Central memory CD8-positive, alpha-beta T cell (primary cell): Measurements from ENCODE around the gene CTXN1.

Experiments used
- ATAC-seq: fragments of 150-1000 bp; cut with Tn5 transposase; replicated peaks from 2 replicates; pipeline ENCODE4 v1.10.0; 2022; ENCODE audit warnings: mild to moderate bottlenecking, moderate FRiP score, moderate number of reproducible peaks; ENCODE audit not compliant: poor library complexity, severe bottlenecking; ENCODE audit errors: extremely low read depth
- DNase-seq, 2 donors: peaks; one replicate each; pipeline ENCODE4 v3.0.0; 2021; ENCODE audit warnings: low spot score in 2 of 2
- H3K27ac Mint-ChIP-seq: one replicate; pipeline ENCODE4 v1.8.0; 2022; ENCODE audit warnings: low read depth, mild to moderate bottlenecking, moderate library complexity, mixed read lengths
- H3K27me3 Mint-ChIP-seq: one replicate; pipeline ENCODE4 v1.8.0; 2022; ENCODE audit warnings: mixed read lengths
- H3K36me3 Mint-ChIP-seq: one replicate; pipeline ENCODE4 v1.8.0; 2022; ENCODE audit warnings: mild to moderate bottlenecking, moderate library complexity, mixed read lengths; ENCODE audit not compliant: insufficient read depth
- H3K4me1 Mint-ChIP-seq: one replicate; pipeline ENCODE4 v1.8.0; 2022; ENCODE audit warnings: mixed read lengths
- H3K4me3 Mint-ChIP-seq: one replicate; pipeline ENCODE4 v1.8.0; 2022; ENCODE audit warnings: mild to moderate bottlenecking, moderate library complexity, mixed read lengths
- H3K9me3 Mint-ChIP-seq: one replicate; pipeline ENCODE4 v1.8.0; 2022; ENCODE audit warnings: mixed read lengths

CTXN1 gene

DNA sequence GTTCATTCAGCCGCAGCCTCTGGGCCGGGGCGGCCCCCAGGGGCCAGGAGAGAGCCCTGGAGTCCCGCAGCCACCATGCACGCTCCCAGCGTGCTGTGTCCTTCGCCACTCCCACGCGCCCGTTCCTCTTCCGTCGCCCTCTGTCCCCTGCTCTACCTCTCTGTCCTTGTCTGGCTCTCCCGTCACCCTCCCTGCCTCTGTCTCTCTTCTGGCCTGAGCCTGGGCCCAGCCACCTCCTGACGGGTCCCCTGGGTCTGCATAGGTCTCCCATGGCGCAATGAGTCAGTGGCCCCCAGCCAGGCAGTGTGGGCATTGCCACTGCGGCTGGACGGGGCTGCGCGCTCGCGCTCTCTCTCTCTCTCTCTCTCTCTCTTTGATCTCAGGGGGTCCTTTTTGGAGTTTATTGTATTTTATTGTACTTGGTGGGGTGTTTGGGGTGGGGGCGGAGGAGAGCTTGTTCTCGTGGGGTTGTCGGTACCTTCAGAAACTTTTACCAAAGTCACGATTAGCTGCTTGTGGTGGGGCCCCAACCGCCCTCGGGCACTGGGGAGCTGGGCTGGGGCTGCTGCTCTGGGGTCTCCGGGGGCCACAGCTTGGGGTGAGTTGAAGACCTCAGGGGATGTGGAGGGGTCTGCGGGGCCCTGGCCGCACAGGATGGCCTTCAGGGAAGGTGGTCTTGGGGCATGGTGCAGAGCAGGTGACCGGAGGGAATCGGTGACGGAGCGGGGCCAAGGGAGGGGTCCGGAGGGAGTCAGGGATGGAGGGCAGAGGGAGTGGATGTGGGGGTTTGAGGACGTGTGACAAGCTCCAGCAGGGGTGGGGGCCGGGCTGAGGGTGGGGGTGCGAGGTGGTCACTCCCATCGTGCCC, 13.0 kb downstream of the CTXN1 start:
- Mint-ChIP-seq H3K27ac (peak overlapping the region; percentile 23), H3K4me3 (no peak overlapping the region), H3K36me3 (peaks cover 27% of the 10 kb centered on the region), H3K4me1 (peaks cover 15% of the 10 kb centered on the region), H3K9me3 (no peaks in the 10 kb centered on the region), H3K27me3 (peaks cover 12% of the 10 kb centered on the region)
- ATAC-seq, result no peak
- DNase-seq, result no peak

GRCh38 chr19:7912144-7912696, 13.7 kb downstream of the CTXN1 start:
- H3K36me3 Mint-ChIP-seq, result peaks cover 28% of the 10 kb centered on the region
- H3K9me3 Mint-ChIP-seq, result no peaks in the 10 kb centered on the region
- ATAC-seq (no peak), DNase-seq (no peak)
- peaks cover 16% of the 10 kb centered on the region for H3K4me1 Mint-ChIP-seq
- no peak overlapping the region for H3K27ac Mint-ChIP-seq
- no peak overlapping the region for H3K4me3 Mint-ChIP-seq
- H3K27me3 Mint-ChIP-seq, result peaks cover 12% of the 10 kb centered on the region

DNA sequence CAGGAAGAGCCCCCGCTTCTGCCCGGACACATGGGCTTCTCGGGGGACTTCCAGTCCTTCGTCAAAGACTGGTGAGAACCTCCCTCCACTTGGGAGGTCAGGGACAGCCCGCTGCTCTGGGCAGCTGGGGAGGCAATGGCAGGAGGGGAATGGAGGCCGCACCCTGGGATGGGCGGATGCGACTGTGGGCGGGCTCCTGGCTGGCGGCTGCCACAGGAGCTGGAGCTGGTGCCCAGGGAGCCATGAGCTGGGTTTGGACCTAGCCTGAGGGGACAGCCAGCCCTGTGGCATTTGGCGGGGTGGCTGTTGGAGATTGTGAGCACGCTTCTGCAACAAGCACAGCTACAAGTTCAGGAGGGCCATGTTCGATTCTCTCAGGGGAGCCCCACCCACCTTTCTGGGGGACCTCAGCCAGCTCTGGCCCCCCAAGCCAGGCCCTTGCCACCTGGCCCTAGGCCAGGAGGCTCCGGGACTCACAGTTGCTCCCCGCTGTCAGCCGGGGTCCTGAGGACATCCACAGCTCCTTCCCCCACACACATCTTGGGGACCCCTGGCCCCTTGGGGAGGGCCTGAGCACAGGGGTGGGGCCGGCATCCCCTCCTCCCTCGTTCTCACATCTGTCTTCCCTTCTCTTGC, 14.3 kb downstream of the CTXN1 start:
- Mint-ChIP-seq H3K9me3 (no peaks in the 10 kb centered on the region), H3K27me3 (peaks cover 12% of the 10 kb centered on the region), H3K4me3 (no peak overlapping the region), H3K36me3 (peaks cover 27% of the 10 kb centered on the region), H3K4me1 (peaks cover 18% of the 10 kb centered on the region), H3K27ac (no peak overlapping the region)
- no peak for ATAC-seq
- DNase-seq, result no peak

GRCh38 chr19:7910321-7911161, 15.4 kb downstream of the CTXN1 start:
- ATAC-seq, result no peak
- Mint-ChIP-seq H3K27ac (no peak overlapping the region), H3K27me3 (peaks cover 8% of the 10 kb centered on the region), H3K4me3 (no peak overlapping the region), H3K4me1 (peaks cover 19% of the 10 kb centered on the region), H3K9me3 (no peaks in the 10 kb centered on the region), H3K36me3 (peaks cover 32% of the 10 kb centered on the region)
- DNase-seq, result no peak

DNA sequence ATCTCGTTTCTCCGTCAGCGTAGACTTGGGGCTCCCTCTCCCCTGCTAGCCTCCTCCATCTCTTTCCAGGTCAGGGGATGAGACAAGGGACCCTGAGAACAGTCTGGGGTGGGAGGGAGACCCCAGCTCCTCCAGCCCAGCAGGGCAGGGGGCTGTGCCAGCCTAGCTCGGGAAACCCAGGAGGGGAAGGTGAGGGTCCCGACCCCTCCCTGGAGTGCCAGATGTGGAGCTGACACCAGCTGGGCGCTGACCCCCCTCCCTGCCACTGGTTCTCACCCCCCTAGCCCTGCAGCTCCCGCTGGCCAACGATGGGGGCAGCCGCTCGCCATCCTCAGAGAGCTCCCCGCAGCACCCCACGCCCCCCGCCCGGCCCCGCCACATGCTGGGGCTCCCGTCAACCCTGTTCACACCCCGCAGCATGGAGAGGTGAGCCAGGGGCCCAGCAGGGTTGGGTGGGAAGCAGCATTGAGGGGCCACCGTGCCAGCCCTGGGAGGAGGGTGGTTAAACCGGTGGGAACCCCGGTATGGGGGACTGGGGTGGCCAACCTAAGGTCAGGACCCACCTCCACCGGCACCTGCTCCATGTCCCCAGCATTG, 16.4 kb downstream of the CTXN1 start:
- peaks cover 27% of the 10 kb centered on the region for H3K4me1 Mint-ChIP-seq
- H3K4me3 Mint-ChIP-seq, result no peak overlapping the region
- peaks cover 34% of the 10 kb centered on the region for H3K36me3 Mint-ChIP-seq
- H3K9me3 Mint-ChIP-seq, result no peaks in the 10 kb centered on the region
- DNase-seq (no peak), ATAC-seq (no peak)
- H3K27me3 Mint-ChIP-seq, result no peaks in the 10 kb centered on the region
- no peak overlapping the region for H3K27ac Mint-ChIP-seq

DNA sequence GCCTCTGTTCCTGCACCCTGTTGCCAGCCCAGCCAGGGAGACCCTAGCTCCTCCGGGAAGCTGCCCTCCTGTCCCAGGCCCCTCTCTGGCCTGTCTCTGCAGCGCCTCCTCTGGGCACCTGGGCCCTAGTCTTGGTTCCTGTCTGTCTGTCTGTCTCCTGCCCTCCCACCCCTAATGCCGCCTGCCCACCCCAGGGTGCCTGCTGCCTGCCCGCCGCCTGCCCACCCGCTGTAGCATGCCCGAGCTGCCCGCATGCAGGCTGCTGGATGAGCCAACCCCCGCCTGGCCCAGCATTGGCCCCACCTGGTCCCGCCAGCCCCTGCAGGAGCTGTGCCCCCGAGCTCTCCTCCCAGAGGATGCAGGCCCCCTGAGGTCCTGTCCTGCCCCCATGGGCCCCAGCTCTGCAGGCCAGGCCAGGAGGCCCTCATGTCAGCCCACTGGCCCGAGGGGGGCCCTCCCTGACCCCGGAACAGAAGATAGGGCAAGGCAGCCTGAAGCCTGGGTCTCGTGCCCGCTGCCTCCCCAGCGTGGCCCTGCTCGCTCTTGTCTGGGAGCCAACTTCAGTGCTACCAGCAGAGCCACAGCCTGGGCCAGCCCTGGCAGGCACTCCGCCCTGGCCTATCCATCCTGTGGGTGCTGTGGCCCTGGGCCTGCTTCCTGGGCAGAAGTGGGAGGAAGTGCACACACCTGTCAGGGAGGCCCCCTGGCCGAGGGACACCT, 17.0 kb downstream of the CTXN1 start:
- no peak overlapping the region for H3K4me3 Mint-ChIP-seq
- peaks cover 36% of the 10 kb centered on the region for H3K36me3 Mint-ChIP-seq
- H3K27me3 Mint-ChIP-seq, result no peaks in the 10 kb centered on the region

GRCh38 chr19:7908078-7908699, 17.7 kb downstream of the CTXN1 start:
- H3K4me1 Mint-ChIP-seq, result peaks cover 36% of the 10 kb centered on the region
- no peak overlapping the region for H3K4me3 Mint-ChIP-seq
- no peaks in the 10 kb centered on the region for H3K9me3 Mint-ChIP-seq
- H3K27me3 Mint-ChIP-seq, result no peaks in the 10 kb centered on the region
- peaks cover 42% of the 10 kb centered on the region for H3K36me3 Mint-ChIP-seq
- DNase-seq (no peak), ATAC-seq (no peak)
- H3K27ac Mint-ChIP-seq, result peak overlapping the region; percentile 76

More for the DNA sequence above, 17.0 kb downstream of the CTXN1 start:
- no peak for DNase-seq
- Mint-ChIP-seq H3K27ac (no peak overlapping the region), H3K4me1 (peaks cover 30% of the 10 kb centered on the region), H3K9me3 (no peaks in the 10 kb centered on the region)
- no peak for ATAC-seq

DNA sequence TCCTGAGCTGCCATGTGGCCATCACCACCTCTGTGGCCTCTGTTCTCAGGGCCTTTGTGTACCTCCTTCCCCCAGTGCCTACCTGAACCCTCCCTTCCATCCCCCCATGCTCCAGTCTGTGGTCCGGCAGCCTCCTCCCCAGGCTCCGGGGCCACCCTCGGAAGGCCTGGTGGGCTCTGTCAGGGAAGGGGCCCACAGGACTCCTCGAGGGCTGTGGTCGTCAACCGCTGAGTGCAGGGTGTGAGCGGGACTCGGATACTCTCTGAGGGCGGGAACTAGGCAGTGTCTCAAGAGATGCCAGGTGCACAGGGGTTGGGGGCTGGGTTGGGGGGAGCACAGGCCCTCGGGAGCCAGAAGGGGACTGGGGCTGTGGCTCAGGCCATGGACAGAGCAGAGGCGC, 18.4 kb downstream of the CTXN1 start:
- peaks cover 42% of the 10 kb centered on the region for H3K4me1 Mint-ChIP-seq
- ATAC-seq, result no peak

DNA sequence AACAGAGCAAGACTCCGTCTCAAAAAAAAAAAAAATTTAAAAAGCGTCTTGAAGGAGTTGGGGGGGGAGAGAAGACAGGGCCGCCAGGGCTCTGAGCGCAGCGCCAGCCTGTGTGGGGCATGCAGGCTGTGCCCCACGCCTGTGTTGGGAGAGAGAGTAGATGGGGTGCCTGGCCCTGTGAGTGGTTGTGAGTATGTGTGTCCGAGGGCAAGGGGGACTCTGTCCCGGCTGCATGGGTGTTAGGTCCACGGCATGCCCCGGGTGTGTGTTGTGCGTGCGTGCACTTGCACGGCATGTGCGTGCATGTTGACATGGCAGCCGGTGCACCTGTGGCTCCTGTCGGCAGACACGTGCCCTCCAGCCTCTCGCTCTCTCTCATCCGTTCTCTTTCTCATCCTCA, 18.8 kb downstream of the CTXN1 start:
- no peaks in the 10 kb centered on the region for H3K27me3 Mint-ChIP-seq
- H3K36me3 Mint-ChIP-seq, result peaks cover 42% of the 10 kb centered on the region
- no peak for DNase-seq
- H3K4me1 Mint-ChIP-seq, result peaks cover 42% of the 10 kb centered on the region
- H3K9me3 Mint-ChIP-seq, result no peaks in the 10 kb centered on the region
- H3K27ac Mint-ChIP-seq, result peak overlapping the region; percentile 62
- H3K4me3 Mint-ChIP-seq, result no peak overlapping the region
- ATAC-seq, result no peak

More for the DNA sequence above, 18.4 kb downstream of the CTXN1 start:
- no peak overlapping the region for H3K4me3 Mint-ChIP-seq
- DNase-seq, result no peak
- no peaks in the 10 kb centered on the region for H3K27me3 Mint-ChIP-seq
- peak overlapping the region; percentile 76 for H3K27ac Mint-ChIP-seq
- H3K9me3 Mint-ChIP-seq, result no peaks in the 10 kb centered on the region
- peaks cover 42% of the 10 kb centered on the region for H3K36me3 Mint-ChIP-seq

- Mint-ChIP-seq H3K9me3 (no peaks in the 10 kb centered on the region), H3K4me3 (peak overlapping the region; percentile 83), H3K4me1 (peaks cover 42% of the 10 kb centered on the region), H3K27ac (peak overlapping the region; percentile 98), H3K36me3 (peaks cover 33% of the 10 kb centered on the region), H3K27me3 (no peaks in the 10 kb centered on the region)
- no peak for ATAC-seq
- DNase-seq, result no peak
These were observed 20.1 kb downstream of the CTXN1 start for GRCh38 chr19:7905859-7906258.

- no peaks in the 10 kb centered on the region for H3K27me3 Mint-ChIP-seq
- peak in 1 of 2 donors; percentile 9 for DNase-seq
- peak overlapping the region; percentile 83 for H3K4me3 Mint-ChIP-seq
- peaks cover 42% of the 10 kb centered on the region for H3K4me1 Mint-ChIP-seq
- peaks cover 31% of the 10 kb centered on the region for H3K36me3 Mint-ChIP-seq
- no peaks in the 10 kb centered on the region for H3K9me3 Mint-ChIP-seq
- peak overlapping the region; percentile 98 for H3K27ac Mint-ChIP-seq
- no peak for ATAC-seq
These were observed 20.7 kb downstream of the CTXN1 start for GRCh38 chr19:7905268-7905667.
